Mesendoderm (in vitro differentiated cells): ENCODE data around the gene MACIR. TPM values are rescaled to one million over a fixed set of nuclear protein-coding genes. Genes with fewer than 3 reads are reported as not detected.
A peak's percentile ranks its signal among the peaks of the same experiment; 100 is the strongest.

Experiments used
- DNase-seq: peaks from one replicate; pipeline ENCODE4 v3.0.0; 2013
- H2AK5ac ChIP-seq: 2 replicates; pipeline ENCODE4 v1.6.1; 2013; ENCODE audit warnings: low read length, inconsistent platforms
- H2BK120ac ChIP-seq: 2 replicates; pipeline ENCODE4 v1.6.1; 2013; ENCODE audit warnings: low read depth, mild to moderate bottlenecking, low read length, moderate library complexity, mixed read lengths
- H2BK15ac ChIP-seq: replicated peaks from 2 replicates; pipeline ENCODE4 v1.6.1; 2013; ENCODE audit warnings: low read depth, mild to moderate bottlenecking, moderate library complexity
- H2BK5ac ChIP-seq: 2 replicates; pipeline ENCODE4 v1.6.1; 2013; ENCODE audit warnings: low read length, inconsistent platforms
- H3K18ac ChIP-seq: 2 replicates; pipeline ENCODE4 v1.6.1; 2013; ENCODE audit warnings: mild to moderate bottlenecking, low read length, mixed read lengths
- H3K23ac ChIP-seq: one replicate; pipeline ENCODE4 v1.6.1; 2013; ENCODE audit warnings: low read length
- H3K27ac ChIP-seq: 2 replicates; pipeline ENCODE4 v1.5.1; 2013; ENCODE audit warnings: low read depth, mild to moderate bottlenecking, inconsistent platforms, low read length, moderate library complexity
- H3K27me3 ChIP-seq: 2 replicates; pipeline ENCODE4 v1.6.1; 2013; ENCODE audit warnings: low read length, control low read depth, mild to moderate bottlenecking, inconsistent platforms; ENCODE audit not compliant: insufficient read depth, poor library complexity
- H3K36me3 ChIP-seq: 2 replicates; pipeline ENCODE4 v1.6.1; 2013; ENCODE audit warnings: low read length, inconsistent platforms; ENCODE audit not compliant: control insufficient read depth, insufficient read depth
- H3K4ac ChIP-seq: one replicate; pipeline ENCODE4 v1.6.1; 2013; ENCODE audit warnings: low read depth, mild to moderate bottlenecking, low read length, moderate library complexity
- H3K4me1 ChIP-seq: 2 replicates; pipeline ENCODE4 v1.6.1; 2013; ENCODE audit warnings: low read depth, low read length, inconsistent platforms; ENCODE audit not compliant: control insufficient read depth
- H3K4me2 ChIP-seq: 2 replicates; pipeline ENCODE4 v1.6.1; 2013; ENCODE audit warnings: low read length
- H3K4me3 ChIP-seq: 2 replicates; pipeline ENCODE4 v1.5.1; 2013; ENCODE audit warnings: mild to moderate bottlenecking, low read length
- H3K56ac ChIP-seq: one replicate; pipeline ENCODE4 v1.6.1; 2013; ENCODE audit warnings: low read length
- H3K79me1 ChIP-seq: 2 replicates; pipeline ENCODE4 v1.6.1; 2013; ENCODE audit warnings: low read length, inconsistent platforms
- H3K79me2 ChIP-seq: 2 replicates; pipeline ENCODE4 v1.6.1; 2013; ENCODE audit warnings: mild to moderate bottlenecking, low read length; ENCODE audit not compliant: control insufficient read depth, insufficient read depth
- H3K9ac ChIP-seq: 2 replicates; pipeline ENCODE4 v1.6.1; 2013; ENCODE audit warnings: low read length, inconsistent platforms
- H4K5ac ChIP-seq: one replicate; pipeline ENCODE4 v1.6.1; 2013; ENCODE audit warnings: low read length
- H4K8ac ChIP-seq: one replicate; pipeline ENCODE4 v1.6.1; 2013; ENCODE audit warnings: low read depth, mild to moderate bottlenecking, control low read depth, low read length, moderate library complexity
- WGBS: extraction: QIAGEN DNeasy Blood & Tissue Kit; methylation state at CpG from one replicate; pipeline ENCODE4 v1.1.7; 2013; ENCODE audit warnings: low lambda C conversion rate, missing lambda C conversion rate; ENCODE audit not compliant: insufficient coverage; ENCODE audit errors: extremely low coverage; 5-methylcytosine and 5-hydroxymethylcytosine counted together
- polyA plus RNA-seq, 2 experiments: library from polyadenylated mRNA; stranded (reverse); fragments of 200-250 nt; gene quantifications; one replicate each; pipeline ENCODE4 v1.2.3, GENCODE V29; 2013

MACIR gene, protein sequence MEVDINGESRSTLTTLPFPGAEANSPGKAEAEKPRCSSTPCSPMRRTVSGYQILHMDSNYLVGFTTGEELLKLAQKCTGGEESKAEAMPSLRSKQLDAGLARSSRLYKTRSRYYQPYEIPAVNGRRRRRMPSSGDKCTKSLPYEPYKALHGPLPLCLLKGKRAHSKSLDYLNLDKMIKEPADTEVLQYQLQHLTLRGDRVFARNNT
- 10.5 TPM for polyA plus RNA-seq (2013, experiment 1 of 2)
- polyA plus RNA-seq (2013, experiment 2 of 2): 11.5 TPM

DNA sequence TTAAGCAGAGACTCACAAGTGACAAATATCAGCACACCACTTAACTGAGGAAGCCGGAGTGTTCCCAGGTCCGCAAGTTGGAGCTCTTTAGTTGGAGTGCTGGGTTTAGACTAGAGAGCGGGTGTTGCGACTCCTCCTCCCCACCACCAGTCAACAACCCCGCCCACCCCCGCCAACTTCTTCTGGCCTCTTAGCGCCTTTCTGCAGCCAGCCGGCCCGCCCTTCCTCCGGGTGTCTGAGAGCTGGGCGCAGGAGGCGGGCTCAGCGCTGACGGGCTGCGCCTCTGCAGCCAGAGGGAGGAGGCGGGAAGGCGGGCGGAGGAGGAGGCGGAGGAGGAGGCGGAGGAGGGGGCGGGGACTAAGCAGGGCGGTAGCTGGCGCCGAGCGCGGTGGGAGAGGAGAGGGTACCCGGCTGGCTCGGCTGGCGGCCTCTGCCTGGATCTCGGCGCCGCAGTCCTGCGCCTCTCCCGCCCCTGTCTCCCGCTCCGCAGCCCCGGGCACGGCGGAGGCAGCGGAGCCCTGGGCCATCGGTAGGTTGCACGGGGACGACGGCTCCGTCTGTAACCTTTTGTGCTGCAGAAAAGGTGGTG is at the start of gene MACIR:
TSS of gene MACIR (plus strand) at position 396 of the 589 bp plus-strand sequence. CDS start 17,157 bp downstream, outside the sequence.
- H3K4ac ChIP-seq: peak within 1 kb of the TSS; percentile 56
- peak within 1 kb of the TSS; percentile 87 for H3K4me3 ChIP-seq
- DNase-seq: peak; percentile 99
- H2BK15ac ChIP-seq: no peak within 1 kb of the TSS
- peak within 1 kb of the TSS; percentile 54 for H3K18ac ChIP-seq
- H4K8ac ChIP-seq: no peak within 1 kb of the TSS
- no peaks in the 10 kb centered on the region for H3K4me1 ChIP-seq
- peak within 1 kb of the TSS; percentile 96 for H3K4me2 ChIP-seq
- H2BK5ac ChIP-seq: peak within 1 kb of the TSS; percentile 87
- peak within 1 kb of the TSS; percentile 80 for H3K27ac ChIP-seq
- H3K27me3 ChIP-seq: no peaks in the 10 kb centered on the region
- H3K56ac ChIP-seq: peak within 1 kb of the TSS; percentile 98
- peaks cover 3% of the 10 kb centered on the region for H3K79me1 ChIP-seq
- no CpG with 5 or more reads among the region's 45 CpGs for WGBS
- H3K79me2 ChIP-seq: peaks cover 20% of the 10 kb centered on the region
- H2BK120ac ChIP-seq: no peak within 1 kb of the TSS
- peak within 1 kb of the TSS; percentile 93 for H3K9ac ChIP-seq
- H3K23ac ChIP-seq: no peak within 1 kb of the TSS
- H3K36me3 ChIP-seq: no peaks in the 10 kb centered on the region
- H4K5ac ChIP-seq: no peak within 1 kb of the TSS
- H2AK5ac ChIP-seq: no peak within 1 kb of the TSS

DNA sequence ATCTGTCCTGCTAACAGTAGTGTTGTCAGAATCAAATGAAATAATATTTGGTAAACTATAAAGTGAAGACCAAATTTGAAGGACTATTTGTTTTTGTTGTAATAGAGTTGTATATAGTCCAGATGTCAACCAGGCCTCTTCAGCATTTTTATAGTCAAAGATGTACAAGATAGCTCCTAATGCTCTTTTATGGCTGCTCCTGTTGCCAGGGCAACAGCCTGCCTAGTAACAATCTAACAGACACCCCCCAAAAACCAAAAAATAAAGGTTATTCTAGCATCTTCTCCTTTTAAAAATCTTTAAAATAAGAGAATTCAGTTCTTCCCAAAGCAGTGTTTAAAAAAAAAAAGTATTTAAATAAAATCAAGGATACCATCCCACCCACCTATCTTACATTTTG is 49.5 kb upstream of the MACIR start:
- H3K23ac ChIP-seq: no peak overlapping the region
- no peak overlapping the region for H2BK120ac ChIP-seq
- no peak overlapping the region for H2AK5ac ChIP-seq
- no peak overlapping the region for H3K18ac ChIP-seq
- no peak overlapping the region for H3K27ac ChIP-seq
- H3K4ac ChIP-seq: no peak overlapping the region
- H3K4me2 ChIP-seq: no peak overlapping the region
- no peak overlapping the region for H3K4me3 ChIP-seq
- no peaks in the 10 kb centered on the region for H3K79me2 ChIP-seq
- H3K36me3 ChIP-seq: no peaks in the 10 kb centered on the region
- no peak overlapping the region for H3K9ac ChIP-seq
- no peak overlapping the region for H3K56ac ChIP-seq
- no peaks in the 10 kb centered on the region for H3K27me3 ChIP-seq
- H2BK5ac ChIP-seq: no peak overlapping the region
- no peak overlapping the region for H4K8ac ChIP-seq
- H2BK15ac ChIP-seq: no peak overlapping the region
- DNase-seq: no peak
- H3K79me1 ChIP-seq: no peaks in the 10 kb centered on the region
- H4K5ac ChIP-seq: no peak overlapping the region
- H3K4me1 ChIP-seq: no peaks in the 10 kb centered on the region

DNA sequence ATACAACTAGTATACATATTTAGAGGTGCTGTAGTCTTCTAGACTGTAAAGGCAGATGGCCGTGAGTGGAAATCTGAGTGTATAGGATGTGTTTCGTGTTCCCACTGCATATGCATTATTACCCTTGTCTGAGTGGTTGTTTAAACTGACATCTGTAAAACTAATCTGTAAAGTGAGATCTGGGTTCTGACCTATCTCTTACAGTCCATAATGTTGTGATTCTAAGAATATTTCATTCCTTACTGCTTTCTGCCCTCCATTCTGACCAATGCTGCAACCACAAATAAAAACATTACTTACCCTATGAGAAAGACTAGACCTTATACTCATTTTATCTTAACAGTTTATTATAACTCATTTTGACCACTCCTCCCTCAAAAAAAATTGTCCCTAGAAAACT is 47.6 kb upstream of the MACIR start:
- Histone ChIP-seq H2BK5ac (no peak overlapping the region), H3K36me3 (no peaks in the 10 kb centered on the region), H3K4ac (no peak overlapping the region), H3K18ac (no peak overlapping the region), H3K79me1 (no peaks in the 10 kb centered on the region), H4K5ac (no peak overlapping the region), H2AK5ac (no peak overlapping the region), H2BK120ac (no peak overlapping the region), H3K4me2 (no peak overlapping the region), H3K79me2 (no peaks in the 10 kb centered on the region), H2BK15ac (no peak overlapping the region), H3K4me3 (no peak overlapping the region), H3K23ac (no peak overlapping the region), H3K56ac (no peak overlapping the region), H3K9ac (no peak overlapping the region), H4K8ac (peak overlapping the region; percentile 13), H3K4me1 (no peaks in the 10 kb centered on the region), H3K27me3 (no peaks in the 10 kb centered on the region), H3K27ac (no peak overlapping the region)
- WGBS: no CpG with 5 or more reads among the region's 2 CpGs
- DNase-seq: no peak

DNA sequence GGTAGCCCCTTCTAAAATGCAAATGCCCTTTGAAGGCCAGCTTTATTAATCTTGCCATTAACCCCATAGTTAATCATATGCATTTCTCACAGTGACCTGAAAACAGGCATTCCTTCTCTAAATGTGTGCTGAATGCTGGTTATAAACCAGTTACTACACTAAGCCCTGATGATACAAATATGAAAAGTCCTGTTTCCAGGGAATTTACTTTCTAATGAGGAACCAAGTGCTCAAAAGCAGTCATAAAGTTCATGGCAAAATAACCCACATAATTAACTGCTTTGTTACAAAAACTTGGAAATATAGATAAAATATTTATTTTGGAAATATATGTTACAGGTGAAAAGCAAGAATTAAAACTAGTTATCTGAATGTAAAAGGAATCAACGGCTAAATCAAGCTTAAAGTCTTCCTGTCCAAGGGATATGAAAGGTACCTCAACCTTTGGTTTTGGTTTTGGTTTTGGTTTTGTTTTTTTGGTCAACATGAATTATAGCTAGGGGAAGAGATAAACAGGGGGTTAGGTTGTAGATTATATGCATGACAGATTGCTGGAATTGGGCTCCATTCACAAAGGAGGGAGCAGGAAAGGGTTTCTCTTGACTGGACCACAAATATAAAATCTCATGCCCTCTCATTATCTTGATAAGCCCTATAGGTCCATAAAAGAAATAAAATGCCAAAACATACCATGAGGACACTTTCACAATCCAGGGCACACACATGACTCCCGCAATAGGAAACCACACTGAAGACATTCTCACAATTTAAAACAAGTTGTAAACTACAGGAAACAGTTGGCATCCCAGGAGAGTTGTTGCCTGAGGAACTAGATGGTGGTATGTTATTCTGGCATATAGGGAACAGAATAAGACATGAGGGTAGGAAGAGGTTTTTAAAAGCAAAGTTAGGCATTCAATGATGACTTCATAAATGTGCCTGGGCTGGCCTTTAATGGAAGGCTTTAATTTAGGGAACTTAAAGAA is 46.7 kb upstream of the MACIR start:
- H3K79me1 ChIP-seq: no peaks in the 10 kb centered on the region
- no peak for DNase-seq
- WGBS: 100% methylated on average over 1 of the region's 2 CpGs

DNA sequence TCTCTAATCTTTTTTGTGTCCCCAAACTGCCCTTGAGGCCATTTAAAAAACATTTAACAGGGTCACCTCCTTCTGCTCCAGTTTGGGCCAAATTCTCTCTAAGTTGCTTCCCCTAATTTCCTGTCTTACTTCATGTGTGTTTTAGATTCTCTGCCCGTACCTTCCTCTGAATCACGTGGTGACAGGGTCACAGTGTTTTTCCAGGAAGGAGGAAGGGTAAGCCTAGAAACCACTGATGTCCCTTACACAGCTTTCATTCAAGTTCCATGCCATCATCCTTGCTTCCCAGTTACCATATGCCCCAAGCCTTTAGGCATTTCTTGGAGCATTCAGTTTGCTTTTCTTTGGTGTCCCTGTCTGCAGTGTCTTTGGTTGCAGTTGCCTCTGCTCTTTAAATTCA is 42.4 kb upstream of the MACIR start:
- no peak overlapping the region for H3K4me2 ChIP-seq
- no peak overlapping the region for H3K23ac ChIP-seq
- no peaks in the 10 kb centered on the region for H3K27me3 ChIP-seq
- H3K4me1 ChIP-seq: no peaks in the 10 kb centered on the region
- no peak overlapping the region for H4K8ac ChIP-seq
- no peaks in the 10 kb centered on the region for H3K79me2 ChIP-seq
- no peak overlapping the region for H3K4me3 ChIP-seq
- no peak overlapping the region for H2BK120ac ChIP-seq
- H3K9ac ChIP-seq: no peak overlapping the region
- no peak overlapping the region for H2BK15ac ChIP-seq
- H3K36me3 ChIP-seq: no peaks in the 10 kb centered on the region
- H3K27ac ChIP-seq: no peak overlapping the region
- H2BK5ac ChIP-seq: no peak overlapping the region
- H3K56ac ChIP-seq: no peak overlapping the region
- WGBS: no CpG with 5 or more reads among the region's 2 CpGs
- H2AK5ac ChIP-seq: no peak overlapping the region
- H3K18ac ChIP-seq: no peak overlapping the region
- H3K79me1 ChIP-seq: no peaks in the 10 kb centered on the region
- no peak overlapping the region for H3K4ac ChIP-seq
- DNase-seq: peak; percentile 39
- no peak overlapping the region for H4K5ac ChIP-seq

More for the DNA sequence above, 46.7 kb upstream of the MACIR start:
- no peak overlapping the region for H3K4ac ChIP-seq
- no peak overlapping the region for H3K4me3 ChIP-seq
- no peak overlapping the region for H4K5ac ChIP-seq
- H3K4me1 ChIP-seq: no peaks in the 10 kb centered on the region
- H2BK120ac ChIP-seq: no peak overlapping the region
- H3K36me3 ChIP-seq: no peaks in the 10 kb centered on the region
- H3K56ac ChIP-seq: no peak overlapping the region
- no peaks in the 10 kb centered on the region for H3K27me3 ChIP-seq
- H3K27ac ChIP-seq: no peak overlapping the region
- no peak overlapping the region for H2AK5ac ChIP-seq
- no peak overlapping the region for H3K4me2 ChIP-seq
- H3K23ac ChIP-seq: no peak overlapping the region
- no peak overlapping the region for H3K9ac ChIP-seq
- no peak overlapping the region for H2BK5ac ChIP-seq
- H2BK15ac ChIP-seq: no peak overlapping the region
- no peak overlapping the region for H3K18ac ChIP-seq
- H4K8ac ChIP-seq: no peak overlapping the region
- no peaks in the 10 kb centered on the region for H3K79me2 ChIP-seq
